GM19397 (cell line): Measurements from ENCODE around the gene RBMS3.
"Not testable (repeated sequence)": the region's sequence is repeated elsewhere in the genome, so short reads cannot be mapped to it uniquely, and the experiment has no call there.

Experiments used
- ATAC-seq: cut with Tn5 transposase; IDR thresholded peaks from one replicate; pipeline ENCODE4 v1.9.1; 2021; ENCODE audit warnings: mild to moderate bottlenecking, moderate library complexity; ENCODE audit not compliant: unreplicated experiment

Gene RBMS3

GRCh38 chr3:29473481-29474170 lies 192.8 kb downstream of the RBMS3 start:
- not testable (repeated sequence) for ATAC-seq

GRCh38 chr3:29475305-29475840 lies 194.5 kb downstream of the RBMS3 start:
- ATAC-seq: no peak

GRCh38 chr3:29475854-29476253 lies 195.0 kb downstream of the RBMS3 start:
- ATAC-seq: no peak

- ATAC-seq: no peak
These were observed 197.7 kb downstream of the RBMS3 start for GRCh38 chr3:29478611-29479010.

- ATAC-seq: no peak
These were observed 200.4 kb downstream of the RBMS3 start for GRCh38 chr3:29481249-29481648.

GRCh38 chr3:29481969-29482767 lies 201.3 kb downstream of the RBMS3 start:
- no peak for ATAC-seq

- ATAC-seq: no peak
These were observed 203.8 kb downstream of the RBMS3 start for GRCh38 chr3:29484633-29485032.

GRCh38 chr3:29486096-29486495 lies 205.2 kb downstream of the RBMS3 start:
- ATAC-seq: no peak

GRCh38 chr3:29486917-29487316 lies 206.0 kb downstream of the RBMS3 start:
- no peak for ATAC-seq

- ATAC-seq: no peak
These were observed 208.1 kb downstream of the RBMS3 start for GRCh38 chr3:29488922-29489321.

- ATAC-seq: no peak
These were observed 212.2 kb downstream of the RBMS3 start for GRCh38 chr3:29493109-29493508.

- ATAC-seq: no peak
These were observed 213.6 kb downstream of the RBMS3 start for GRCh38 chr3:29494305-29495036.

GRCh38 chr3:29497282-29497681 lies 216.4 kb downstream of the RBMS3 start:
- no peak for ATAC-seq

GRCh38 chr3:29502771-29503170 lies 221.9 kb downstream of the RBMS3 start:
- no peak for ATAC-seq

GRCh38 chr3:29503314-29503713 lies 222.4 kb downstream of the RBMS3 start:
- ATAC-seq: no peak

GRCh38 chr3:29503958-29504357 lies 223.1 kb downstream of the RBMS3 start:
- ATAC-seq: no peak

- ATAC-seq: no peak
These were observed 225.6 kb downstream of the RBMS3 start for GRCh38 chr3:29506502-29506901.

- ATAC-seq: no peak
These were observed 230.8 kb downstream of the RBMS3 start for GRCh38 chr3:29511701-29512100.

- ATAC-seq: no peak
These were observed 231.8 kb downstream of the RBMS3 start for GRCh38 chr3:29512641-29513040.

GRCh38 chr3:29513236-29513635 lies 232.4 kb downstream of the RBMS3 start:
- ATAC-seq: no peak

- ATAC-seq: no peak
These were observed 233.3 kb downstream of the RBMS3 start for GRCh38 chr3:29514170-29514569.
